DND-41 (cell line): ENCODE results near the gene LRRC8D.

Experiments used
- ATAC-seq: fragments of 200-7000 bp; cut with Tn5 transposase; 3 replicates; pipeline ENCODE4 v1.9.1; 2021; ENCODE audit warnings: low read depth; ENCODE audit not compliant: insufficient read depth
- DNase-seq: peaks from one replicate; pipeline ENCODE4 v3.0.0-alpha.2; 2020
- H2AFZ ChIP-seq: 2 replicates; pipeline ENCODE4 v1.6.0; 2012; ENCODE audit warnings: low read depth, low read length
- H3K27ac ChIP-seq: 2 replicates; pipeline ENCODE4 v1.5.1; 2012; ENCODE audit warnings: low read length, inconsistent platforms
- H3K27me3 ChIP-seq: fragments of 200-600 bp; sonication (generic); 2 replicates; pipeline ENCODE4 v1.6.0; 2012; ENCODE audit warnings: low read length, mild to moderate bottlenecking, inconsistent platforms; ENCODE audit not compliant: insufficient read depth, poor library complexity
- H3K36me3 ChIP-seq: 2 replicates; pipeline ENCODE4 v1.5.1; 2012; ENCODE audit warnings: low read length, inconsistent platforms; ENCODE audit not compliant: insufficient read depth
- H3K4me1 ChIP-seq: 2 replicates; pipeline ENCODE4 v1.5.1; 2012; ENCODE audit warnings: mild to moderate bottlenecking, low read length; ENCODE audit not compliant: insufficient read depth
- H3K4me2 ChIP-seq: 2 replicates; pipeline ENCODE4 v1.6.0; 2012; ENCODE audit warnings: mild to moderate bottlenecking, moderate library complexity, low read length, inconsistent platforms; ENCODE audit not compliant: insufficient read depth
- H3K4me3 ChIP-seq, 2 experiments: fragments of 200-600 bp in 1 of 2; shearing (Covaris generic) in 1 of 2; 2 replicates each; pipeline ENCODE4 v1.5.1; 2012 to 2016; ENCODE audit warnings: inconsistent platforms in 2 of 2, low read length in 2 of 2, mild to moderate bottlenecking in 2 of 2, low read depth in 1 of 2, moderate library complexity in 1 of 2
- H3K79me2 ChIP-seq: 2 replicates; pipeline ENCODE4 v1.6.0; 2012; ENCODE audit warnings: low read length, inconsistent platforms; ENCODE audit not compliant: insufficient read depth
- H3K9ac ChIP-seq: 2 replicates; pipeline ENCODE4 v1.6.0; 2012; ENCODE audit warnings: low read depth, mild to moderate bottlenecking, inconsistent platforms, low read length, moderate library complexity
- H3K9me3 ChIP-seq: 2 replicates; pipeline ENCODE4 v1.5.1; 2012; ENCODE audit warnings: low read length, moderate library complexity, mild to moderate bottlenecking, inconsistent platforms; ENCODE audit not compliant: insufficient read depth, severe bottlenecking
- H4K20me1 ChIP-seq: 2 replicates; pipeline ENCODE4 v1.6.0; 2012; ENCODE audit warnings: low read length; ENCODE audit not compliant: insufficient read depth
- CTCF ChIP-seq: IDR thresholded peaks from 2 replicates; pipeline ENCODE4 v1.5.1; 2012; ENCODE audit warnings: borderline replicate concordance, low read length, moderate library complexity, mild to moderate bottlenecking; ENCODE audit not compliant: poor library complexity, severe bottlenecking; ENCODE audit errors: extremely low read depth
- EZH2 ChIP-seq: IDR thresholded peaks from 3 replicates; pipeline ENCODE4 v1.6.1; 2012; ENCODE audit warnings: borderline replicate concordance, low read depth, mild to moderate bottlenecking, moderate library complexity, low read length, inconsistent platforms; ENCODE audit not compliant: severe bottlenecking

The LRRC8D gene

GRCh38 chr1:89842567-89843272 lies 21.9 kb downstream of the LRRC8D start:
- Histone ChIP-seq H3K36me3 (peaks cover 15% of the 10 kb centered on the region), H3K4me3 (peak overlapping the region; percentile 69 to 93), H4K20me1 (0 out of 2 replicates have a peak, but pooled peaks cover 2% of the 10 kb centered on the region), H3K27ac (peak overlapping the region; percentile 84), H3K79me2 (peaks cover 53% of the 10 kb centered on the region), H3K27me3 (no peaks in the 10 kb centered on the region), H3K9me3 (no peaks in the 10 kb centered on the region), H3K4me2 (peak overlapping the region; percentile 74), H3K9ac (peak overlapping the region; percentile 91), H2AFZ (peak overlapping the region; percentile 98), H3K4me1 (peaks cover 62% of the 10 kb centered on the region)
- DNase-seq (no peak), ATAC-seq (peak; percentile 68)
- TF ChIP-seq CTCF (no peak), EZH2 (no peak)

GRCh38 chr1:89843273-89844130 lies 22.7 kb downstream of the LRRC8D start:
- Histone ChIP-seq H3K27ac (peak overlapping the region; percentile 84), H3K4me3 (peak overlapping the region; percentile 69 to 93), H3K4me1 (peaks cover 66% of the 10 kb centered on the region), H2AFZ (peak overlapping the region; percentile 98), H3K4me2 (peak overlapping the region; percentile 74), H3K36me3 (peaks cover 21% of the 10 kb centered on the region), H3K79me2 (peaks cover 57% of the 10 kb centered on the region), H3K9ac (peak overlapping the region; percentile 91), H3K27me3 (no peaks in the 10 kb centered on the region), H3K9me3 (no peaks in the 10 kb centered on the region), H4K20me1 (0 out of 2 replicates have a peak, but pooled peaks cover 2% of the 10 kb centered on the region)
- no peak for TF ChIP-seq EZH2
- peak; percentile 75 for TF ChIP-seq CTCF
- ATAC-seq: peak; percentile 85
- DNase-seq: peak; percentile 90

GRCh38 chr1:89844241-89844807 lies 23.5 kb downstream of the LRRC8D start:
- ATAC-seq (no peak), DNase-seq (peak; percentile 18)
- TF ChIP-seq CTCF: no peak
- no peak for TF ChIP-seq EZH2
- Histone ChIP-seq H3K79me2 (peaks cover 63% of the 10 kb centered on the region), H2AFZ (peak overlapping the region; percentile 98), H3K4me3 (peak overlapping the region; percentile 69 to 93), H4K20me1 (no peaks in the 10 kb centered on the region), H3K36me3 (peaks cover 27% of the 10 kb centered on the region), H3K27me3 (no peaks in the 10 kb centered on the region), H3K27ac (peak overlapping the region; percentile 84), H3K9me3 (no peaks in the 10 kb centered on the region), H3K4me2 (peak overlapping the region; percentile 74), H3K4me1 (peaks cover 66% of the 10 kb centered on the region), H3K9ac (peak overlapping the region; percentile 91)
